Esophagus mucosa (tissue), 1 donor: Measurements from ENCODE around the gene C16orf74. TPM values are rescaled to one million over a fixed set of nuclear protein-coding genes. Genes with fewer than 3 reads are reported as not detected.

ENCODE experiments used
- ATAC-seq: fragments of 200-7000 bp; cut with Tn5 transposase; one replicate; pipeline ENCODE4 v1.9.1; 2020
- total RNA-seq: library from RNA; stranded (reverse); gene quantifications from one replicate; pipeline ENCODE4 v1.2.4, GENCODE V29; 2023
- donor health status: DM: yes; HTN: yes; CAD: no.

C16orf74 gene
- total RNA-seq, 1 donor from 2014 or later: 10.9 TPM

- ATAC-seq: peak; percentile 90
Observed at GRCh38 chr16:85746460-85747215, 4.3 kb downstream of the C16orf74 start.

- ATAC-seq: no peak
Observed at GRCh38 chr16:85738923-85739715, 11.8 kb downstream of the C16orf74 start.

GRCh38 chr16:85736921-85737320 lies 14.0 kb downstream of the C16orf74 start:
- ATAC-seq: no peak

GRCh38 chr16:85735946-85736345 lies 14.9 kb downstream of the C16orf74 start:
- no peak for ATAC-seq

GRCh38 chr16:85735225-85735635 lies 15.7 kb downstream of the C16orf74 start:
- ATAC-seq: peak; percentile 19

- ATAC-seq: no peak
Observed at GRCh38 chr16:85734311-85735017, 16.4 kb downstream of the C16orf74 start.

GRCh38 chr16:85733839-85734170 lies 17.1 kb downstream of the C16orf74 start:
- ATAC-seq: no peak

- ATAC-seq: peak; percentile 13
Observed at GRCh38 chr16:85733155-85733838, 17.6 kb downstream of the C16orf74 start.

- no peak for ATAC-seq
Observed at GRCh38 chr16:85731179-85731578, 19.7 kb downstream of the C16orf74 start.

- ATAC-seq: no peak
Observed at GRCh38 chr16:85730186-85730465, 20.8 kb downstream of the C16orf74 start.

GRCh38 chr16:85729452-85730185 lies 21.3 kb downstream of the C16orf74 start:
- no peak for ATAC-seq

GRCh38 chr16:85728879-85729278 lies 22.0 kb downstream of the C16orf74 start:
- ATAC-seq: no peak

- ATAC-seq: no peak
Observed at GRCh38 chr16:85724936-85725335, 26.0 kb downstream of the C16orf74 start.

- ATAC-seq: no peak
Observed at GRCh38 chr16:85724126-85724879, 26.6 kb downstream of the C16orf74 start.

- ATAC-seq: no peak
Observed at GRCh38 chr16:85722128-85722893, 28.6 kb downstream of the C16orf74 start.

- peak; percentile 47 for ATAC-seq
Observed at GRCh38 chr16:85720302-85720637, 30.6 kb downstream of the C16orf74 start.

GRCh38 chr16:85719605-85720301 lies 31.1 kb downstream of the C16orf74 start:
- ATAC-seq: no peak

GRCh38 chr16:85718682-85719081 lies 32.2 kb downstream of the C16orf74 start:
- ATAC-seq: no peak

- ATAC-seq: no peak
Observed at GRCh38 chr16:85718153-85718477, 32.8 kb downstream of the C16orf74 start.

GRCh38 chr16:85717393-85718152 lies 33.3 kb downstream of the C16orf74 start:
- peak; percentile 48 for ATAC-seq
